Amygdala (tissue), 56 donors: ENCODE measurements around the gene FOSL1.

Experiments
- DNase-seq, 56 donors: peaks; one replicate each; lab custom pipeline; 2025; lab: John Stamatoyannopoulos, UW

Gene FOSL1

DNA sequence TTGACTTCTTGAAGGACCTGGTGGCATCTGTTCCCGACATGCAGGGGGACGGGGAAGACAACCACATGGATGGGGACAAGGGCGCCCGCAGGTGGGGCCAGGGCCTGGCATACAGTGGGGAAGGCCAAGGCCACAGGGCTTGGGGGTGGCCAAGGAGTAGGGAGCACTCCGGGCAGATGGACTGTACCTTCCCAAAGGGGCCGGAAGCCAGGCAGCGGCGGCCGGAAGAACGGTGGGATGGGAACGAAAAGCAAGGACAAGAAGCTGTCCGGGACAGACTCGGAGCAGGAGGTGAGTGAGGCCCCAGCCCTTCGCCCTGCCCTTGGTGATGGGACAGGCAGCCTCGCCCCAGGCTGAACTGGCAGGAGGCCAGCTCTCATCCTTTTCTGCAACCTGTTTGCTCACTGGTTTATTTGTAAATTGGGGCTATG lies 20.2 kb upstream of the FOSL1 start:
- DNase-seq, result no peak

DNA sequence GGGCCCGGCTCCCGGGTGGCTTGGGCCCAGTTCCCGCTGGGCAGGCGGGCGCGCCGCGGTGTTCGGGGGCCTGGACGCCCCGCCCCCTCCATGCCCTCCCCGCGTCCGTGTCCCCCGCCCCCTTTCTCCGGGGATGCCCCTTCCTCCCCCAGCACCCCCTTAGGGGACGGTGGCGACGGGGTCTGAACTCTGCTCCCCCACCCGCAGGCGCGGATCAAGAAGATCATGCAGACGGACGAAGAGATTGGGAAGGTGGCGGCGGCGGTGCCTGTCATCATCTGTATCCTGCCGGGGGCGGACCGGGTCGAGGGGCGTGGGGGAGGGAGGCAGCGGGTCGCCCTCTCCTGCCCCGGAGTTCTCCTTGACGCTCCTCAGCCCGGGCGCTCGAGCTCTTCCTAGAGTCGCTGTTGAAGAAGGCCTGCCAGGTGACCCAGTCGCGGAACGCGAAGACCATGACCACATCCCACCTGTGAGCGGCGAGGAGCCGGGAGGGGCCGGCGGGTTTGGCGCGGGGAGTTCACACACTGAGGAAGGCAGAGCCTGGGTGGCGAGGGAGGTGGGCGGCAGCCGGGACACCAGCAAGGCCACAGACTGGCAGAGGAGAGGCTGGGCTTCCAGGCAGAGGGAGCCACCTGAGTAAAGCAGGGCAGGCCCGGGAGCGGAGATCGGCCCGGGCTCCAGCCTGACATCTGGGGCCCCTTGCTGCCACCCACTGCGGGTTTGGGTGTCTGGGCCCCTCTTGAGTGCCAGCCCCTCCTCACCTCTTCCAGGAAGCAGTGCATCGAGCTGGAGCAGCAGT lies 19.6 kb upstream of the FOSL1 start:
- peak in 8 of 56 donors; percentile 12 to 66 (median 46) for DNase-seq

DNA sequence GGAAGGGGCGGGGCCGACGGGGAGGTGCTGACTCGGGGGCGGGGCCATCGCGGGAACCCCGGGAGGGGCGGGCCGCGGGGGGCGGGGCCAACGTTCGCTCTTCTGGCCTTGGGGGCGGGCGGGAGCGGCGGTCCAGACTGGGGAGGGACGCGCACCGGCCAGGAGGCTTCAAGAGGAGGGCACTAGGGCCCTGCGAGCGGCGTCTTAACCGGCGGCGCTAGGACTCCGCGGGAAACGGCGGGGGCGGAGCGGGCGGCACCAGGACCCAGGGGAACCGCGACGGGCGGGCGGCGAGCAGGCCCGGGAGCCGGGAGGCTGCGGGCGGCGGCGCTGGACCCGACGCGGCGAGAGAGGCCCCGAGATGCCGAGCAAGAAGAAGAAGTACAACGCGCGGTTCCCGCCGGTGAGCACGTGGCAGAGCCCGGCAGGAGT lies 19.0 kb upstream of the FOSL1 start, which contains the start of gene DRAP1:
TSS of gene DRAP1 (plus strand) at position 286 of the 432 bp plus-strand sequence. CDS start at position 362, 76 bp downstream.
- peak; percentile 71 to 100 (median 98) for DNase-seq

DNA sequence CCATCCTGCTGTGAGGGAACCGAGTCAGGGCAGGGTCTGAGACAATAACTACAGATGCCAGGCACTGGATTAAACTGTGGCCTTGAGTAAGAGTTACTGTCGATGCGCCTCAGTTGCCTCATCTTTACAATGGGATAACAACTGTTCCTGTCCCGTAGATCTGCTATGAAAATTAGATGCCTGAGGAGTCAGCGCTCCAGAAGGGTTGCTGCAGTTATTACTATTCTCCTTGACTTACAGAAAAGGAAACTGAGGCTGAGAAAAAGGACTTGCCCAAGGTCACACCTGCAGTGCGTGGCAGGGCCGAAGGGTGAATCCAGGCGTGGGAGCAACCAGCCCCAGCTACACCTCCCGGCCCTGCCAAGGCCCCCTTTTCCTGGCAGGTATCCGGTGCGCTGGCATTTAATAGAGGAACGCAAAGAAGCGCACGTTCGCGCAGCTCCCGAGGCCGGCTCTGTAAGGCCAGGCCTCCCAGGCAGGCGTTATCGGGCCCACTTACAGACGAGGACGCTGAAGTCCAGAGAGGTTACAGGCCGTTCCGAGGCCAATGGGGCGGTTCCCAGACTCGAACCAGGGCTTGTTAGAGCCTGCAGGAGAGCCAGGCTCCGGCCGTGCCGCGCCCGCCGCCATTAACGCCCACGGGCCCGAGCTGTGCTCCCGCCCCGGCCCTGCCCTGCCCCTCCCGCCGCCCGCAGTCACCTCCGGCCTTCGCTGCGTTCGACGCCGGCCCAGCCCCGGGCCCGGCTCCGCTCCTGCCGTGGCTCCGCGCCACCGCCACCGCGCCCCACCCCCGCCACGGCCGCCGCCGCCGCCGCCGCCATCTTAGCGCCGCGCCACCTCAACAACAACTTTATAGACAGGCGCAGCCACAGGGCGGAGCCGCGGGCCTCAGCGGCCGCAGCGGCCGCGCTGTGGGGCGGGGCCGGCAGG lies 18.3 kb upstream of the FOSL1 start, which contains the start of gene C11orf68:
TSS of gene C11orf68 (minus strand) at position 852 of the 930 bp plus-strand sequence. CDS start at position 821, 31 bp downstream.
- no peak for DNase-seq

DNA sequence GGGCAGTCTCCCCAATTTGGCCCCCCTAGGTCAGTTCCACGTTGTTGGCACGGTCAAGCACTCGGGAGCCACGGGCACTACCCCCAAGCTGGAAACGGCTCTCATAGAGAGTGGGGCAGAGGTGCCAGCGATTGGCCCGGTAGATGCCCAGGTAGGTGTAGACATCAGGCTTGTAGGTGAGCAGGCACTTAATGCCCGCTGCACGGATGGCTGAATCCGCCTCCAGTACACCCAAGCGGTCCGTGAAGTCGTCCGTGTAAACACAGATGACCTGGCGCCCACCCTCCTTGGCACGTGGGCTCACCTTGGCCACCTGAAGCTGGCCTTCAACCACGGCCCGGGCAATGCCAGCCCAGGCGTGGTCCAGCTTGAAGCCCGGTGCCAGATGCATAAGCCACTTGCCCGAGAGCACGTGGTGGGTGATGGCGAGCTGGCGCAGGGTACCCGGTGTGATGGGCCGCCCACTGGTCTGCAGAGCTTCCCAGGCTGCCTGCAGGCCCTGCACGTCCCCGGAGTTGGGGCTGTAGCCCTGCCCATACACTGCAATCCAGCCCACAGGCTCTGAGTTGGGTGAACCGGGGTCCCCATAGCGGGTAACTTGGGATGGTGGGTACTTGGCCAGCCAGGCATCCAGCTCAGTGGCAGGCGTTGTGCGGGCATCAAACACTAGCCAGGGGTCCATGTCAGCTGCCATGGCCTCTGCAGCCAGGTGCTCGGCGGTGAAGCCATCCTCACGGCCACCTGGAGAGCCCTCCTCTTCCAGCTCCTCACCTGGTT lies 17.4 kb upstream of the FOSL1 start:
- no peak for DNase-seq

DNA sequence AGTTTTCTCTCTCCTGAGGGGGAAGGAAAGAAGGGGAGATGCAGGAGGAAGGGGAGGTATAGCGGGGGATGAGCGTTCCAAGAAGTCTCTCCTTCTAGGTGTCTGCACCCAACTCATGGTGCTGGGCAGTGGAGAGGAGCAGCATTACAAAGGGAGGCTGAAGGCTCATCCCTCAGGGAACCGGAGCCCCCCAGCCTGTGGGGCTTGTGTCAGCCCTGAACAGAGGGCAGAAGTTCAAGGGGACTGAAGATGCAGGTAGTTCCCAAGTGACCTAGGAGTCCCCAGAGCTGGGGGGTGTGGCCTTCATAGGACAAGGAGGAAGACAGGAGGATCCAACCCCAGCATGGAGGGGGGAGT lies 16.9 kb upstream of the FOSL1 start:
- no peak for DNase-seq

DNA sequence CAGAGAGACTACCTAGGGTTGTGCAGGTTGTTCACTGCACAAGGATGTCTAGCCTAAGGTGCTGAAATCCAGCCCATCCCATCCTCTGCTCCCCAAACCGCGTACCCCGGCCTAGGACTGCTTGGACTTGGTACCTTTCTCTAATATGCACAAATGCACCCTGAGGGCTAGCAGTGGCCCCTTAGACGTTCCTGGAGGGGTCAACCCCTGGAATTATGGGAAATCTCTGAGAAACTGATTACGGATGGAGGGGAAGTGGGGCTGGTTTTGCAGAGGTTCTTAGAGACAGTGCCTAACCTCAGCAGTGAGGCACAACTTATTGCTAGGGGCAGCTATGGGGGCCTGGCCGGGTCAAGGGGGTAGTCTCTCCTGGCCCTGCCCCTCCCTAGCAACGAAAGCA lies 16.2 kb upstream of the FOSL1 start:
- no peak for DNase-seq

DNA sequence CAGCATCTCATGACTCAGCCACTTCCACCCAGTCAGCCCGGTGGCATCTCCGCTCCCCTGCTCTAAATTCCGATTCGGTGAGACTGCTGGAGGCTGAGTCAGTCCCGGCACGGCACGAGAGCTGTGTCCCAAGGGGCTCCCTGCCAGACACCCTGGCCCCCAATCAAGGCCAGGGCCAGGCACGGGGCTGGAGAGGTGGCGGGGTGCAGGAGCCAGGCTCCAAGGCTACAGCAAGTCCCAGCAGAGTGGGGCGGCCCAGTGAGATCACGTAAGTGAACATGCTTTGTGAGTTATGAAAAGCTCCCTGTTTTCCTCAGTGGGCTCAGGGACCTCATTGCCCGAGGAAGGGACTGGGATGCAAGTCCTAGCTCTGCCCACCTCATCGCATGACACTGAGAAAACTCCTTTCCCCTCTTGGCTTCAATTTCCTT lies 15.6 kb upstream of the FOSL1 start:
- peak in 13 of 56 donors; percentile 3 to 88 (median 29) for DNase-seq

DNA sequence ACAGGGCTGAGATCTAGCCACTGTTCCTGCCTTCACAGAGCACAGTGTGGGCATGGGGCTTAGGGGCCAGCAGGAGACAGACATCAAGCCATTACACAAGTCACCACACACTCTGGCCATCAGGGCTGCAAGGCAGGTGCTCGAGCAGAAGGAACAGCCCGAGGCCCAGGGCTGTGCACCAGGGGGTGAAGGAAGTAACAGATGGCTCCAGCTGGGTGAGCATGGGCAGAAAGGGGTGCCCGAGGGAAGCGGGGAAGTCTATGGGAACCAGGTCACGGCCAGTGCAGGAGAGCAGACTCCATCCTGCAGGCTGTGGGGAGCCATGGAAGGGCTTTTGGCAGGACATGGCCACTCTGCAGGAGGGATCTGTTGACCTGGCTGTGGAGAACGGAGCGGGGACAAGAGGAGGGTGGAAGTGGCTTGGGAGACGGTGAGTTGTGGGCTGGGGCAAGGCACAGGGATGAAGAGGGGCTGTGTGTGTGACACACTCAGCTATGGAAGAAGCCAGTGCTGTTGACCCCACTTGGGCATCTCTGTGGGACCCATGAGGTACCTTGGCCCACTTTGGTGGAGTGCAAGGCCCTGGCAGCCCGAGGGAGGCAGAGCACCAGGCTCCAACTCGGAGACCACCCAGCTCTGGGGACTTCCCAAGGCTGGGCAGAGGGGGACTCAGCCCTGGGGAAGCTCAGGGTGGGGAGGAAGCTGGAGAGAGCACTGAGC lies 15.1 kb upstream of the FOSL1 start:
- DNase-seq, result peak in 1 of 56 donors; percentile 13

DNA sequence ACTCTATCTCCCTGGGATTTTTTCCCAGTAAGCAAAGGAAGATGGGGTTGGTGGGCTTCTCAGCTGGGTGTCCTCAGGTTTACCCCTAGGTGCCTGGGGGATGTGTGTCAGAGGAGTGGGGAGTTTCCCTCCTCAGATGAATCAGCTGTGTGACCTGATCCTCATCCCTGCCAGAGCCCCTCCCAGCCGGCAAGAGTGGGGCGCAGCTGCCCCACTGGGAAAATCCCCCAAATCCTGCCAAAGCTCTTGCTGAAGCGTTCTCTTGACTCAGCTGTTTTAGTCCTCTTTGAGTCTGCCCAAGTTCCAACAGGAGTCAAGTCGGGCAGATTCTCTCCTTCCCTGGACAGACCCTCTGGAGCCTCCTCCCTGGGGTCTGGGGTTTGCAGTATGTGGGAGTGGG lies 12.7 kb upstream of the FOSL1 start:
- no peak for DNase-seq

DNA sequence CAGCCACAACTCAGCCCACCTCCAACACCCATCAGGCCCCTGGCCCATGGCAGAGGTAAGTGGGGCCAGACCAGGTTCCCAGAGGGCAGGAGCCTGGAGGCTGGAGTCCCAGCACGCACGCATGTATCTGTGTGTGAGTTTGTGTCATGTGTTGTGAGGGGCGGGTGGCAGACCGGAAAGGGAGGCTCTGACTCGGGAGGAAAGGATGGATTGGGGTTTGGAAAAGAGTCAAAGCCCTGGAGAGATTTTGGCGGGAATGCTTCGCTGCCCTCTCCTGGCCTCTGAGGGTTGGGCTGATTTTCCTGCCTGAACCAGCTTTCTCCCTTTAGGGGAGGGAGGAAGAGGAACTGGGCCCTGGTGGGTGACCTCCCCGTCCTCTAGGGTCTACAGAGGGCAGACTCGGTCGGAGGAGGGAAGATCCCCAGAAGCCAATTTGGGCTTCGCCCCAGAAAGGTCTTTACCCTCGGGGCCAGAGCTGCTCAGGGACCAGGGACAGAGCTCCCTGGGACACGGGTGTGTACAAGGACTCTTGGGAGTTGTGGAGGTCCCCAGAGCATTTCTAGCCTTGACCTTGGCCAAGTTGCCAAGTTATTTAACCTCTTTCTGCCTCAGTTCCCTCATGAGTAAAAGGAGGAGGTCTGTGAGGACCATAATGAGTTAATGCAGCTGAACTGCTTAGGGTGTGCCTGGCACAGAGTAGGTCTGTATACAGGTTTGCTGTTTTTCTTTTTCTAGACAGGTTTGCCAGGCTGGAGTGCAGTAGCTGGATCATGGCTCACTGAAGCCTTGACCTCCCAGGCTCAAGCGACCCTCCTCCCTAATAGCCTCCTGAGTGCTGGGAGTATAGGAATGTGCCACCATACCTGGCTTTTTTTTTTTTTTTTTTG lies 11.7 kb upstream of the FOSL1 start:
- DNase-seq, result no peak

DNA sequence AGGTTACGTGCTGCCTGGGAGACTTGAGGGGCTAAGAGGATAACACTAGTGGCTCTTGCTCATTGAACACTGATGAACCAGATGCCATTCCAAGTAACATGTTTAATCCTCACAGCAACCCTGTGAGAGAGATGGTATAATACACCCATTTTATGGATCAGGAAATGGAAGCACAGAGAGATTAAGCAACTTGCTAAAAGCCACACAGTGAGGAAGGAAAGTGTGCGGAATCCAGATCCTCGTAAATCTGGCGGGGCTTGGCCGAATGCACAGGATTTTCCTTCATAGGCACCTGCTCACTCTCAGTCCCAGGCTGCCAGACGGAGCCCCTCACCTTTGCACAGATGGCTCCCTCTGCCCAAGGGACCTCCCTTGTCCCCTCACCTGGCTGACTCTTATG lies 7.7 kb upstream of the FOSL1 start:
- no peak for DNase-seq

DNA sequence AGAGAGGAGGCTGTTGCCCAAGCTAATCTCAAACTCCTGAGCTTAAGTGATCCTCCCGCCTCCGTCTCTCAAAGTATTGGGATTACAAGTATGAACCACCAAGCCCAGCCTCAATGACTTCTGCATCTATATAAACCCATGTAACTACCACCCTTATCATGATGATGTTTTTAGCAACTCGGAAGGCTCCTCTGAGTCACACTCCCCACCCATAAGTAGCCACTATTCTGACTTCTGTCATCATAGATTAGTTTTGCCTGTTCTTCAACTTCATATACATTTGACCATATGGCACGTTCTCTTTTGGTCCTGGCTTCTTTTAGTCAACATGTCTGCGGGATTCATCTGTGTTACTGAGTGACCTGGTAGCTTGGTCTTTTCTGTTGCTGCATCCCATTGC lies 6.4 kb upstream of the FOSL1 start:
- DNase-seq, result no peak

DNA sequence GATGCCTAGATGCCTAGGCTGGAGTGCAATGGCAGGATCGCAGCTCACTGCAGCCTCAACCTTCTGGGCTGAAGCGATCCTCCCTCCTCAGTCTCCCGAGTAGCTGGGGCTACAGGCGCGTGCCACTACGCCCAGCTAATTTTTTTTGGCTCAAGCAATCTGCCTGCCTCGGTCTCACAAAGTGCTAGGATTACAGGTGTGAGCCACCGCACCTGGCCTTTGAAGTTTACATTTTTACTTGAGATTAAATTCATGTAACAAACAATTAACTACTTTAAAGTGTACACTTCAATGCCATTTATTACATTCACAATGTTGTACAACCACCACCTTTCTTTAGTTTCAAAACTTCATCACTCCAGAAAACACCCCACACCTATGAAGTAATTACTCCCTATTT lies 3.5 kb upstream of the FOSL1 start:
- no peak for DNase-seq

DNA sequence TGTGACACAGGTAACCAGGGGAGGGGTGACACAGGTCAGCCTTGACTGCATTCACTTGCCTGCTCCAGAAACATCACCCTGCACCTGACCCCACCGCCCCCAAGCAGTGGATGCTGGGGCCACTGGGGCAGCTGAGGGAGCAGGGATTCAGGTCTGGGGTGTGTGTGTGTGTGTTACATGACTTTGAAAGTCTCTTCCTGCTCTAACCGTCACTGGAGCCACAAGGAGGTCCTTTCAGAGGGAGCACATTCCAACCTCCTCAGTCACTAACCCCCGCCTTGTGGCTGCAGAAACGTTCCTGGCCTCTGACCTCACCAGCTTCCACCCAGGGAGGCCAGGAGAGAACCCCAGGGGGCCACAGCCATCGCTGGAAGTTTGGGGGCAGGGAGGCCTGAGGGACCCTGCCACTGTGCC lies 2.9 kb upstream of the FOSL1 start:
- DNase-seq, result no peak

DNA sequence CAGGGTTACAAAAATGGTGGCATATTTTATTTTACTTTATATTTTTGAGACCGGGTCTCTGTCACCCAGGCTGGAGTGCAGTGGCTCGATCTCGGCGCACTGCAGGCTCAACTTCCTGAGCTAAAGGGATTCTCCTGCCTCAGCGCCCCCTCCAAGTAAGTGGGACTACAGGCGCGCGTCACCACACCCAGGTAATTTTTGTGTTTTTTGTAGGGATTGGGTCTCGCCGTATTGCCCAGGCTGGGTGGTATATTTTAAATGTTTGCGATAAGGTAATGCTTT lies 652 bp upstream of the FOSL1 start:
- DNase-seq, result no peak

DNA sequence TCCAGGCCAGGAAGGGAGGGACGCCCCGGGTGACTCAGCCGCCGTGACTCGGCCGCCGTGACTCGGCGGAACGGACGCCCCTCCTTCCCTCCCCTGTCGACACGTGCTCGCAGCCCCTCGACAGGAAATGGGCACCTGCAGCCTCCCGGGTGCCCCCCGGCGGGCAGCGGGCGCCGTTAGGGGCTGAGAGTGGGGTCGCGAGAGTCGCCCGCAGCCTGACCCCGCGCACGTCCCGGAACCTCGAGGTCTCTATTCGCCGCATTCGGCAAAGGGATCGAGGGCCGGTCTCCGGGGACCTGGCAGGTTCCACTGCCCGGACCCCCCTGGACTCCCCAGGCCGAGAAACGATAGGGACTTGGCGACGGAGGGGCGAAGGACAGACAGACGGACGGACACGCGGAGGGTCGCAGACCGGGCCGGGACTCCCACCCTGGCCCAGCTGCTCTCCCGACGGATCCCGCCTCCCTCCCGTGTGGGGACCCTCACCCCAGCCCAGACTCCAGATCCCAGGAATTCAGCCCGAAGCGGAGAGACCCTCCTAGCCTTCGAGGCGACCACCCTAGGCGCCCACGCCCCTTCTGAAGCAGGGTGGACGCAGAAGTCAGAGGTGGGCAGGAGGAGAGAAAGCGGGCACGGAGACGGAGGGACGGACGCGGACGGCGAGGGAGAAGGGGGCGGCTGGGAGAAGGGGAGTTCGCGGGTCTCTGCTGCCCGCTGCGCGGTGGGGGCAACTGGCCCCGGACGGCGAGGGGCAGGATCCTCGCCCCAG lies 648 bp downstream of the FOSL1 start:
- DNase-seq, result no peak

DNA sequence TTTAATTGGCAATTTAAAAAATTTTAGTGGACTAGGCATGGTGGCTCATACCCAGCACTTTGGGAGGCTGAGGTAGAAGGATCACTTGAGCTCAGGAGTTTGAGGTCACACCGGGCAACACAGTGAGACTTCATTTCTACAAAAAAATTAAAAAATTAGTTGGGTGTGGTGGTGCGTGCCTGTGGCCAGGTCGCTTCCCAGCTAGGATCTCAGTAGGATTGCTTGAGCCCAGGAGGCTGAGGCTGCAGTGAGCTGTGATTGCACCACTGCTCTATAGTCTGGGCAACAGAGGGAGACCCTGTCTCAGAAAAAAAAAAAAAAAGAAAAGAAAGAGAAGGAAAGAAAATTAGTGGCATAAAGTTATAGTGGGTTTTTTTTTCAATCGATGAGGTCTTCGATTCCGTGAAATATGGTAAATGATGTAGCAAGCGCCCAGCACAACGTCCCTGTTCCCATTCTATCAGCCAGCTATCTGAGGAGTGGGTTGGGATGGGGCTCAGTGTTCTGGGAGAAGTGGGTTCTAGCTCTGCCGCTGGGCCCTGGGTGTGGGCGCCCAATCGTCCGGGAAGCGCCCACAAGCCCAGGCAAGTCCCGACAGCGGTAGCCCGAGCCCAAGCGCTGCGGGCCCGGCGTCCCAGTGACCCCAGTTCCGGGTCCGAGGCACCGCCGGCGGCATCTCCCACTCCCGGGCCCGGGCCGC lies 1.4 kb downstream of the FOSL1 start:
- no peak for DNase-seq
